ENCODE results near the gene GINS1.

DNA sequence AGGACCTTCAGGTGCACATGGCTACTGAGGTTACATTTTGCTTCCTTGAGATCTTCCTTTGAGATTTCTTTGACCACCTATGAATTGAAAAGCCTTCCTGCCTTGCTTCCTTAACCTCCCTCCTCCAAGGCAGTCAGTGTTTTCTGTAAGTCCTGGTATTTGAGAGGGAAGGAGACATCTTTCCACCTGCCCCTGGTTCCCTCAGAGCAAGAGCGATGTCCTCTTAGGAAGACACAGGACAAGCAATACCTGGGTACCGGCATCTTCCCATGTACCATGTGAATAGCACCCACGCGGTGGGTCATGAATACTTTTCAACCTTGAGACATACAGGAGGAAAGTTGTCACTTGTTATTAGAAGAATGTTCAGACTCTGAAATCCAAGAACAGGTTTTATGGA lies 37.1 kb downstream of the GINS1 start:
- TF ChIP-seq SUZ12 (IDR thresholded peaks at IDR 0.05; ENCODE audit: extremely low read depth, insufficient read depth, insufficient read length) (no peak), ZNF274 (IDR thresholded peaks at IDR 0.05; ENCODE audit: low read depth, low read length) (no peak), YY1 (IDR thresholded peaks at IDR 0.05; ENCODE audit: insufficient read depth, insufficient read length) (no peak)
